Body of pancreas (tissue), 4 donors: Measurements from ENCODE around the gene ATXN10. TPM values are rescaled to one million over a fixed set of nuclear protein-coding genes. Genes with fewer than 3 reads are reported as not detected.
"Not testable (repeated sequence)": the region's sequence is repeated elsewhere in the genome, so short reads cannot be mapped to it uniquely, and the experiment has no call there.

Experiments
- ATAC-seq: fragments of 150-250 bp; one replicate; pipeline ENCODE4 v1.9.1; 2016
- DNase-seq, 4 donors: peaks; one replicate each; pipeline ENCODE4 v3.0.0-alpha.2; 2019
- H3K27ac ChIP-seq, 4 donors: fragments of 200-600 bp; sonication (generic); 1 replicate in 3 of 4; 2 replicates in 1 of 4; pipeline versions ENCODE4 v1.5.1 to v1.6.1; 2016 to 2019; ENCODE audit warnings: mild to moderate bottlenecking in 1 of 4, mixed read lengths in 1 of 4, moderate library complexity in 1 of 4
- H3K27me3 ChIP-seq, 2 donors: fragments of 200-600 bp; sonication (generic); one replicate each; pipeline ENCODE4 v1.6.0; 2016; ENCODE audit warnings: mild to moderate bottlenecking in 1 of 2
- H3K36me3 ChIP-seq, 2 donors: fragments of 200-600 bp; sonication (generic); replicated peaks in 1 of 2; 2 replicates each; pipeline ENCODE4 v1.5.1; 2016; ENCODE audit warnings: low read depth in 2 of 2; ENCODE audit not compliant: insufficient read depth in 1 of 2
- H3K4me1 ChIP-seq: fragments of 200-600 bp; sonication (generic); one replicate; pipeline ENCODE4 v1.6.0; 2016
- H3K4me3 ChIP-seq, 2 donors: fragments of 200-600 bp; sonication (generic); 1 replicate in 1 of 2; 2 replicates in 1 of 2; pipeline ENCODE4 v1.5.1; 2016 to 2019
- H3K9me3 ChIP-seq, 3 donors: fragments of 200-600 bp; sonication (generic); 1 replicate in 2 of 3; 2 replicates in 1 of 3; pipeline ENCODE4 v1.5.1; 2016
- CTCF ChIP-seq, 7 experiments: fragments of 450-650 bp in 4 of 7; fragments of 200-600 bp in 3 of 7; sonication (generic) in 3 of 7; IDR thresholded peaks; one replicate each; pipeline ENCODE4 v1.5.1; 2016 to 2019; ENCODE audit warnings: antibody characterized with exemption in 7 of 7
- POLR2A ChIP-seq, 3 donors: fragments of 450-650 bp; IDR thresholded peaks; one replicate each; pipeline ENCODE4 v1.6.1; 2016; ENCODE audit warnings: antibody characterized with exemption in 3 of 3, mild to moderate bottlenecking in 2 of 3
- WGBS, 2 donors: methylation state at CpG; one replicate each; pipeline ENCODE4 v1.1.5; 2017; 5-methylcytosine and 5-hydroxymethylcytosine counted together
- intact Hi-C: fragments of 100-400 bp; cut with DNase I; formaldehyde crosslinking; loops from one replicate; pipeline ENCODE4 v1.15.1; 2023
- total RNA-seq, 2 donors: library from RNA; depleted of rRNA; stranded (reverse); fragments of >200 nt; gene quantifications; one replicate each; pipeline ENCODE4 v1.1.0, GENCODE V29; 2016

ATXN10 gene
- 10 to 100 TPM; 61.6 to 69.8 TPM for total RNA-seq

DNA sequence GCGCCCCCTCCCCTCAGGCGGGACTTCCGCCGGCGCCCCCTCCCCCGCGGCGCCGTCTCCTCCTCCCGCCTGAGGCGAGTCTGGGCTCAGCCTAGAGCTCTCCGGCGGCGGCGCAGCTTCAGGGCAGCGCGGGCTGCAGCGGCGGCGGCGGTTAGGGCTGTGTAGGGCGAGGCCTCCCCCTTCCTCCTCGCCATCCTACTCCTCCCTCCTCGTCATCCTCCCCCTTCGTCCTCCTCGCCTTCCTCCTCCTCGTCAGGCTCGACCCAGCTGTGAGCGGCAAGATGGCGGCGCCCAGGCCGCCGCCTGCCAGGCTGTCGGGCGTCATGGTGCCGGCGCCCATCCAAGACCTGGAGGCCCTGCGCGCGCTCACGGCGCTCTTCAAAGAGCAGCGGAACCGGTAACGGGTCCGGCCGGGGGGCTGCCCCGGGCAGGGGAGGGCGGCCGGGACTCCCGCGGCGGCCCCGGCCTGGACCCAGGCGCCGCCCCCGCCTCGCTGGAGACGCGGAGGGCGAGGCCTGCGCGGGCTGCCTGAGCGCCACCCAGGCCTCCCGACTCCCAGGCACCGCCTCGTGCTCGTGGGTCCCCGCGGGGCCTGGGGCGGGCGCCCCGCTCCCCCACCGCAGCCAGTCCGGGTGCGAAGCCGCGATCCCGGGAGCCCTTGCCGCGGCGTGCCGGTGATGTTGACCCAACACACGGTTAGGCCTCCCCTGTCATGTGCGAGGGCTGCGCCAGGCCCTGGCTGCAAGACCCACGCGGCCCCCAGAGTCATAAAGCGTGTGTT lies at the start of gene ATXN10:
ATXN10 (plus strand) TSS at position 52 of the 781 bp plus-strand sequence; CDS start at position 282, 230 bp downstream.
- no peaks in the 10 kb centered on the region for H3K9me3 ChIP-seq
- ATAC-seq (peak; percentile 80), DNase-seq (peak; percentile 61 to 70 (median 62))
- H3K27ac ChIP-seq = peak within 1 kb of the TSS; percentile 40 to 86 (median 76)
- 0 to 1% methylated on average over 28 to 63 of the region's 89 CpGs for WGBS, 2 donors
- H3K27me3 ChIP-seq = no peaks in the 10 kb centered on the region
- peak within 1 kb of the TSS; percentile 74 to 77 for H3K4me3 ChIP-seq
- TF ChIP-seq POLR2A (IDR thresholded peaks at IDR 0.05) (peak; percentile 53 to 75 (median 68)), CTCF (IDR thresholded peaks at IDR 0.05) (no peak)
- intact Hi-C loops = no loop called here
- H3K4me1 ChIP-seq = peaks cover 29% of the 10 kb centered on the region
- no peaks in the 10 kb centered on the region for H3K36me3 ChIP-seq

GRCh38 chr22:45621836-45622600 lies 49.6 kb upstream of the ATXN10 start:
- no peak overlapping the region for H3K27ac ChIP-seq
- no peaks in the 10 kb centered on the region for H3K9me3 ChIP-seq
- no peak overlapping the region for H3K4me3 ChIP-seq
- H3K4me1 ChIP-seq = no peaks in the 10 kb centered on the region
- H3K27me3 ChIP-seq = no peaks in the 10 kb centered on the region
- DNase-seq = no peak
- 82 to 91% methylated on average over 5 to 11 of the region's 11 CpGs for WGBS, 2 donors
- TF ChIP-seq POLR2A (IDR thresholded peaks at IDR 0.05) = no peak
- H3K36me3 ChIP-seq = no peaks in the 10 kb centered on the region
- intact Hi-C loops = no loop called here
- ATAC-seq = no peak

- H3K36me3 ChIP-seq, DNase-seq, H3K27me3 ChIP-seq, intact Hi-C loops, H3K4me3 ChIP-seq, ATAC-seq, H3K9me3 ChIP-seq, H3K27ac ChIP-seq: not testable (repeated sequence)
- peaks cover 14% of the 10 kb centered on the region for H3K4me1 ChIP-seq
- 70 to 78% methylated on average over 3 of the region's 3 CpGs for WGBS, 2 donors
Observed at GRCh38 chr22:45623464-45624145, 48.0 kb upstream of the ATXN10 start.

DNA sequence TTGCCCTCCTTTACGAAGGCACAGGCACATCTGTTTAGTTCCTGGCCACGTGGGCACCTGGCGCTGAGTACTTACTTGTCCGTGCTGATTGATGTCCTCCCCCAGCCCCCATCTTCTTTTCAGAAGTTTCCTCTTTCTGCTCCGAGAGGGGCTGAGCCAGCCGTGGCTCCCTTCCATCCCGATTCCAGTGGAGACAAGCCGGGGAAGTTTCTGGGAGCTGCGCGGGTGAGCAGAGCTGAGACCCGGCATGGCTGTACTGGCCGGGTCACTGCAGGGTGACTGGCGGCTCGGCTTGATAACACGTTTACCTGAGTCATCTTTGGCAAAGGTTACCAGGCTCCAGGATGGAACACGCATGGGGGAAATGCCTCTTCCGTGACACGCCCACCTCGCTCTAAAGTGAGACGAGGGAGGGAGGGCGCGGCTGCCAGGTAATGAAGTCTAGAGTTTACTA lies 45.4 kb upstream of the ATXN10 start:
- TF ChIP-seq CTCF (IDR thresholded peaks at IDR 0.05) (no peak), POLR2A (IDR thresholded peaks at IDR 0.05) (peak in 2 of 3 donors; percentile 23 to 43)
- ATAC-seq (peak; percentile 89), DNase-seq (peak; percentile 63 to 82 (median 72))
- intact Hi-C loops = no loop called here
- Histone ChIP-seq H3K4me1 (peaks cover 21% of the 10 kb centered on the region), H3K36me3 (no peaks in the 10 kb centered on the region), H3K9me3 (no peaks in the 10 kb centered on the region), H3K27ac (peak overlapping the region; percentile 32 to 67 (median 51)), H3K4me3 (no peak overlapping the region), H3K27me3 (no peaks in the 10 kb centered on the region)
- 36 to 39% methylated on average over 20 to 22 of the region's 22 CpGs for WGBS, 2 donors

DNA sequence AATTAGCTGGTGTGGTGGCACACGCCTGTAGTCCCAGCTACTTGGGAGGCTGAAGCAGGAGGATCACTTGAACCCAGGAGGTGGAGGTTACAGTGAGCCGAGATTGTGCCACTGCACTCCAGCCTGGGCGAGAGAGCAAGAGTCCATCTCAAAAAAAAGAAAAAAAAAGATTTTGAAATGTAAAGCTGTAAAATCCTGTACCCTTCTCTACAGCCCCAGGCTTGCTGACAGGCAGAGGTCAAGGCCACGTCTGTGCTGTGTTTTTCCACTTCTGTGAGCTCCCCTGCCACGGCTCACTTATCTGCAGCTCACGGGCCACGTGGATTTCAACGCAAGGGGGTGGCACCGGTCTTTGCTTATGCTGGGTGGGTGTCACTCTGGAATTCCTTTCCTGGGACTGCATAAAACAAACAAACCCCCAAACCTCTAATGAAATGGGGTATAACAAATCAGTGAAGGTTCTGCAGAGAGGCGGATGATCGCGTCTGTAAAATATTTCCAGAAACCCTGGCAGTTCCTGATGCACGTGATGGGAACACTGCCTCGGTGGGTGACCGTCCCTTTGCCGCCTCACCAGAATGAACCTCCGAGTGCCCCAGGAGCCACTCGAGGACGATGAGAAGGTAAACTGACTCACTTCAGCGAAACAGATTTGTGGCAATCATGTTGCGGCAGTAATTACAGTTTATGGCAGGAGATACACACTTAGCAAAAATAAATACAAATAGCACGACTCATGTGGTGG lies 44.0 kb upstream of the ATXN10 start:
- ATAC-seq = no peak
- no peaks in the 10 kb centered on the region for H3K27me3 ChIP-seq
- peaks cover 27% of the 10 kb centered on the region for H3K4me1 ChIP-seq
- TF ChIP-seq CTCF (IDR thresholded peaks at IDR 0.05) = no peak
- no peak for TF ChIP-seq POLR2A (IDR thresholded peaks at IDR 0.05)
- 54 to 65% methylated on average over 20 to 22 of the region's 22 CpGs for WGBS, 2 donors
- no peaks in the 10 kb centered on the region for H3K9me3 ChIP-seq
- intact Hi-C loops = no loop called here
- H3K36me3 ChIP-seq = no peaks in the 10 kb centered on the region
- no peak for DNase-seq
- peak overlapping the region in 2 of 4 donors; percentile 31 to 52 for H3K27ac ChIP-seq
- H3K4me3 ChIP-seq = no peak overlapping the region
